Activated CD4-positive, alpha-beta T cell treated with anti-CD3 and anti-CD28 coated beads, Interleukin-2, Interleukin-4, amounts not matched to agents 100 ng/mL and 50 ng/mL, durations not matched to agents 16 hours and 8 hours (primary cell): Measurements from ENCODE around the gene TMOD4.

Source experiments
- DNase-seq: peaks from one replicate; pipeline ENCODE4 v3.0.0-alpha.2; 2020; ENCODE audit warnings: low spot score

The TMOD4 gene

DNA sequence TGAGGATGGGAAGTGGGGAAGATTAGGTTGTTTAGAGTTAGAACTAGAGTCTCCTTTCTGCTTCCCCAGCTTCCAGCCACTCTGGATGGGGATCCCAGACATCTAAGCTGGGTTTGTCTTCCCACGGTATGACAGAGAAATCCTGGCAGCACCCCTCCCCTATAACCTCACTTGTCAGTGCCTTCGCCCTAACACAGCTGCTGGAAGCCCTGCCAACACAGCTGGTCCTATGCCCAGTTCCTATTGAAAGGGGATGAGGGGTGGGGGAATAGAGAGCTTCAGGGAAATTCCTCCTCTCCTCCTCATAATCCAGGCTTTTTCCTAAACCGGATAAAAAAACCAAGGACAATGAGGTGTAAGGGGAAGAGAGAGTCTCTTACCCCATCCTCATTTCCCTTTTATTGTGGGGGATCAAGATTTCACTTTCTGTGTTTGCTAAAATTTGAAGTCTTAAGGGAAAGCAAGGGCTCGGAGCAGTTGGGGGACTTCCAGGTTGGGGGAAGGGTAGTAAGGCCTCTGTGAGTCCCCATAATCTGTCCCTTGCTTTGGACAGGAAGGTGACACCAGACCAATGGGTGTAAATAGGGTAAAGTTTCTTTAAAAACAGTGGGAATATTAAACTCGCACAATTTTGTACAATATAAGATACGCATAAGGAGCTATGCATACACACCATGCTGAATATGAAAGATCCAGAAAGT, 590 bp downstream of the TMOD4 start:
- no peak for DNase-seq

DNA sequence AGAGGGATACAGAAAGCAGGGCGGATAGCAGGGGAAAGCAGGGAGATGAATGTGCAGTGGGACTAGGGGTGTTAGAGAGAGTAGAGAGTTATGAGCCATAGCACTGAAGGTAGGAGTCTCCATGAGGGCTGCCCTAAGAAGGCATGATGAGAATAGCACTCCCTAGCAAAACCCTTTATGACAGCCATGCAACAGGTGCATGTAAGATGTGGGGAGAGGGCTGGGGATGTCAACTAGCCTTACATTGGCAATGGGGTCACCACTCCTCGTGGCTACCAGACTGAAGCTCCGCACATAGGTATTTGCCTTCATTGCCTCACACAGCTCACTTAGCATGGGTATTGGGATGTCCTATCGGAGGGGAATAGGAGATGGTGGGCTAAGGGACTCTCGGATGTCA, 4.6 kb downstream of the TMOD4 start:
- DNase-seq, result no peak

DNA sequence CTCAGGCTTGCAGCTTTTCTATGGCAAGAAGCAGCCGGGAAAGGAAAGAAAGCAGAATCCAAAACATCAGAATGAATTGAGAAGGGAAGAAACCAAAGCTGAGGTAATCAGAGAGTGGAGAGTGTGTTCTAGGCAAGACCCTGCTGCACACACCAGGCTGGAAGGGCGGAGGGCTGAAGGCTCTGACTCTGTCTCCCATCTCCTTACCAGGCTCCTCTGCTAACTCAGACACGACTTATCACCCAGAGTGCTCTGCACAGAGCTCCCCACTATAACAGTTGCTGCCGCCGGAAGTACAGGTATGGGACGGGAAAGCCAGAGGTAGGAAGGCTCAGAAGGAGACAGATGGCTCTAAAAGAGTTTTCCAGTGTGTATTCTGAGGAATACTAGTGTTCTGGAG, 8.7 kb downstream of the TMOD4 start:
- no peak for DNase-seq

DNA sequence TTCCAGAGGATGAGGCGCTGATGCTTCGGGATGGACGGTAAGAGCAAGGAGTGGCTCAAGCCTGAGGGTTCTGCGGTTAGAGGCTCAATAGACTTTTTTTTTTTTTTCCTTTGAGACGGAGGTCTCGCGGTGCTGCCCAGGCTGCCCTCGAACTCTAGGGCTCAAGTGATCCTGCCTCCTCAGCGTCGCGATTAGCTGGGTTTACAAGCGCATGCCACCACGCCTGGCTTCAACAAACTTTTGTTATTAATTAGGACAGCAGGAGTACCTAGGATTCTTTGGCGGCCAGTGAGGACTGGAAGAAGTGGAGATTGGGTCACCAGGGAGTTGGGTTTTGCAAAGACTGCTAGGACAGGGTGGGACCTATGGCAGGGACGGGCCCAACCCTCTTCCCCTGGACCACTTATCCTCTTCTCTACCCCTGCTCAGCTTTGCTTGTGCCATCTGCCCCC, 9.2 kb downstream of the TMOD4 start:
- DNase-seq, result no peak

DNA sequence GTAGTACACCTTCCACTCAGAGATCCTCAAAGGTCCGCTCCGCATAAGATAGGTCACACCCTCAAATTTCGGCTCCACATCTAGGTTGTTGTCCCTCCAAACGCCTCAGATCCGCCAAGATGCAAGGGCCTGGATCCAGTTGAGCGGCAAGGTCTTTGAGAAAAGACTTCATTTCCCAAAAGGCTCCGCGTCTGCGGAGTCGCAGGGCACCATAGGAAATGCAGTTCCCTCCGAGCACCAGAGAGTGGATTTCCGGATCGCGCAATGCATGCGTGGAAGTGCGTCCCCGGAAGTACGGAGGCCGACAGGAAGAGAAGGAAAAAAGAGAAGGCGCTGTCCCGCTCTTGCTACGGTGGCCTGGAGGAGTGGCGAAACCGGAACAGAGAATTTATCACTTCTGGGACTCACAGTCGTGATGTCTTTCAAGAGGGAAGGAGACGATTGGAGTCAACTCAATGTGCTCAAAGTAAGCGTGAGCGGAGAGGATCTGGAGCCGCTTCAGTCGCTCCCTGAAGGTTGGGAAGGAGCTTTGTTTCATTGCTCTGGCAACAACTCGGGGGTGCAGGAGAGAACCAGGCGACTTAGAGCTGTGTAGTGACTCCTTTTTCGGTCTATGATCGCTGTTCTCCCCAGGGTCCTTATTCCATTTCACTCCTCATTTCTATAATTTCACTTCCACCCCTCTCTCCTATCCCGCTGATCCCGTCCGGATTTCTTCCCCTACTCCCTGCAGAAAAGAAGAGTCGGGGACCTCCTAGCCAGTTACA, 9.9 kb downstream of the TMOD4 start, which contains the start of the genes LYSMD1 and SCNM1:
Gene LYSMD1 (minus strand): TSS at position 165 of the 767 bp plus-strand sequence. CDS start 644 bp downstream, outside the sequence.
Gene SCNM1 (plus strand): TSS at position 407 of the 767 bp plus-strand sequence. CDS start 9 bp downstream, at position 416.
- peak; percentile 98 for DNase-seq

DNA sequence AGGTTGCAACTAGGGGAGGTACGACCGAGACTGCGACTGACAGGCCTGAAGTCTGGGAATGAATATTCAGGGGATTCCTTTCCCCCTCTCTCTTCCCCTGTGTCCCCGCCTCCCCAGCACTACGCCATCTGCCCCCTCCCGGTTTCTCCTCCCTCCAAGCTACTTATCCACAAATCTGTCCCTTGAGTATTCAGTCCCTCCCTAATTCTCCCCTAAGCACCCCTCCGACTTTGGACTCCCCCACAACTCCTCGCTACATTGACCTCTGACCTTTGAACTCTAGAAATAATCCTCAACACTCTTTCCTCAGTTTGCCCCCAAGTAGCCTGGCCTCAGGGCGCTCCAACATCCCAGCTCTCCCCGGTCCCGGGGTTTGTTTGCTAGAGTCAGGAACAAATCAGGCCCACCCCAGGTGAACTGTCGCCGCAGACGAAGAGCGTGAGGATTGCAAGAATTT, 10.5 kb downstream of the TMOD4 start:
- DNase-seq, result no peak

DNA sequence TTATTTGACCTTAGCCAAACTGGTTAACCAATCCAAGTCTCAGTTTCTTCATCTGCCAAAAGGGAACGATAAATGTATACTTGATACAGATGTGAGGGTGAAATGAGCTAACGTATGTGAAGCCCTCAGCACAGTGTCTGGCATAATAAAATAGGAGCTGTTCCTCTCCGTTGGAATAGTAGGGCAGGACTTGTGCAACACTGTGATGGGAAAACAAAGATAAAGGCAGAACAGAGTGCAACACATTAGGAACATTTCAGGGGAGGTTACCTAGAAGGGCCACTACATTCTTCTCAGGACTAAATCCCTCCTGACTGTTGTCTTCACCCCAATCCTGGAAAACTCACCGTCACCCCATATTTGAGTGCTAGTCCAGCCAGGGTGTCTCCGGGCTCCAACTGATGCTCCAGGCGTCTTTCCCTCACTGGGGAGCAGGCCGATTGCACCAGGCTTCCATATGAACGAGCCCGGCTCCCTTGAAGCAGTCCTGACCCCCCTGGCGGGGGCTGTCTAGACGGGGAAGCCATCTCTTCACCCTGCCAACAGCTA, 11.0 kb downstream of the TMOD4 start:
- no peak for DNase-seq

DNA sequence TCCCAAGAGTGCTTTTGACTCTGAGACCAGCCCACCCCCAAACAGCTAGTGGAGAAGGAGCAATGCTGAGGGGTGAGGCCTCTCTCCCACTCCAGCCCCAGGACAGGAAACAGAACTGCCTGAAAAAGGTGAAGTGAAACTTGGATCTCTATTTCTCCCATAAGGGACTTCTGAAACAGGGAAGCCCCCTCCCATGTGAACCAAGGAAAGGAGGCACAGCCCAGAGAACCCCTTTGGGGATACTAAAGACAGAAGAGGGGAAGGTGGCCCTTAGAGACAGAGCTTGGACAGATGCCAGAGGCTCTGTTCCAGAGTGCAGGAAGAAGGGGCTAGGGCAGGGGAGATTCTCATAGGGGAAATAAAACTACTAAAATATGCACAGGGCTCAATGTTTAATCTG, 16.4 kb downstream of the TMOD4 start:
- DNase-seq, result no peak

DNA sequence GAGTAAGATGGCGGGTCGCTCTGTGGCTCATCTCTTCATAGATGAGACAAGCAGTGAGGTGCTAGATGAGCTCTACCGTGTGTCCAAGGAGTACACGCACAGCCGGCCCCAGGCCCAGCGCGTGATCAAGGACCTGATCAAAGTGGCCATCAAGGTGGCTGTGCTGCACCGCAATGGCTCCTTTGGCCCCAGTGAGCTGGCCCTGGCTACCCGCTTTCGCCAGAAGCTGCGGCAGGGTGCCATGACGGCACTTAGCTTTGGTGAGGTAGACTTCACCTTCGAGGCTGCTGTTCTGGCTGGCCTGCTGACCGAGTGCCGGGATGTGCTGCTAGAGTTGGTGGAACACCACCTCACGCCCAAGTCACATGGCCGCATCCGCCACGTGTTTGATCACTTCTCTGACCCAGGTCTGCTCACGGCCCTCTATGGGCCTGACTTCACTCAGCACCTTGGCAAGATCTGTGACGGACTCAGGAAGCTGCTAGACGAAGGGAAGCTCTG, 17.0 kb downstream of the TMOD4 start:
- no peak for DNase-seq

DNA sequence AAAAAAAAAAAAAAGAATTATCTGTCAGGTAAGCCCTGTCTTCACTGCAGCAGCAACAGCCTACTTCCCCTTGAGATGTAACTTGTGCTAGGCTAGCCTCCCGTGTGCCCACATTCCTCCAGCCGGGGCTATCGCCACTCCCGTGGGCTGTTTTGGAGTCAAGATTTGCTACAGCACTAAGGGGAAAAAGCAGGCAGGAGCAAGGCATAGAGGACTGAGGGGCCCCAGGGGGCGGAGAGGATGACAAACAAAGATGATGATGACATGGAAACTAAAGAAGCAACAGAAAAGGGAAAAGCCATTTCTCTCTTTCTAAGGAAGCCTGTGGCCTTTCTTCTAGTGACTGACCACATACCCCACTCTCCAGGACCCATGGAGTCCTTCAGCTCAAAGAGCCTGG, 17.5 kb downstream of the TMOD4 start:
- DNase-seq, result no peak

DNA sequence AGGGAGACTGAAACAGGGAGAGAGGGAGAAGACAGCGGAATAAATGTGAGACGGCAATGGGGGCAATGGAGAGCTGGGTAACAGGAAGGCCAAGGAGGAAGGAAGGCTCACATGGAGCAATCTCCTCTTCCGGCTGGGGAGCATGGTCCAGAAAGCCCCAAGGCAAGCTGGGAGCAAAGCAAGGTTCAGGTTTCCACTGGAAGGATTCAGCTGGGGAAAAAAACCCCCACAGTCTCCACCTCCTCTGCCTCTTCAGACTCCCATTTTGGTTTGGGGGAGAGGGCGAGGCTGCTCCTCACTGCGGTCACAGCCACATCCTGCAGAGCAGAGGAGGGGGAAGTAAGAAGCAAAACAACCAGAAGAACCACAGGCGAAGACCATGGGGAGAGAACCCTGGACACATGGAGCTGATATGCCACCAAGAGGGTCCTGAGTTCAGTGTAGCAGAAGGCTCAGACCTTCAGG, 18.7 kb downstream of the TMOD4 start:
- peak; percentile 70 for DNase-seq

DNA sequence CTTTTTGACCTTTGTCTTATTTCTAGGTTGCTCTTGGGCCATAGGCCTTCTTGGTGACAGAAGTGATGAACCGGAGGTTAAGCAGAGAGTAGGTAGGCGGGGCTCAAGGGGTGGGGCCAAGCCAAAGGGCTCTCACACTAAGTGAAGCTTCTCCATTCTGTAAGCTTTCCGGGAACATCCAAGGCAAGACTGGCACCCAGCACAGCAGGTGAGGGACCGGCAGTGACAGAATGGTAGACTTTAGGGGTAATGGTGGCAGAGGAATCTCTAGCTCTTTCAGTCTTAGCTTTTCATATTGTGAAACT, 19.3 kb downstream of the TMOD4 start, which contains the start of gene TNFAIP8L2:
Gene TNFAIP8L2 (plus strand): TSS at position 135 of the 305 bp plus-strand sequence. CDS start 2,049 bp downstream, outside the sequence.
- DNase-seq, result peak; percentile 76

DNA sequence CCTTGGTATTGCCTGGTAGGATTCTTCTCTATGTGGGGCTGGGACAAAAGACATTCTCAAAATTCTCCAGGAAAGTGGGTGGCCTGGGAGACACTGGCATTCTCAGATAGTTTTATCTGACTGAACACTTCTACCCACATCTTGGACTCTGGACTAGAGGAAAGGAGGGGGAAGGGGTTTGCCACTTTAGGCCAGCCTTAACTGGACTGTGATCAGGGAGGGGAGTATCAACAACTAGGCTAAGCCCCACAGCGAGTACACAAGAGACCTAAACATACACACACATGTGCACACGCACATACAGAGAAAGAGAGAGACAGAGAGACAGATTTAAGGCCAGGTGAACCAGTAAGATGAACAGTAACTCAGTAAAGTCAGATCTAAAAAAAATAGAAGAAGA, 28.1 kb downstream of the TMOD4 start:
- DNase-seq, result no peak

DNA sequence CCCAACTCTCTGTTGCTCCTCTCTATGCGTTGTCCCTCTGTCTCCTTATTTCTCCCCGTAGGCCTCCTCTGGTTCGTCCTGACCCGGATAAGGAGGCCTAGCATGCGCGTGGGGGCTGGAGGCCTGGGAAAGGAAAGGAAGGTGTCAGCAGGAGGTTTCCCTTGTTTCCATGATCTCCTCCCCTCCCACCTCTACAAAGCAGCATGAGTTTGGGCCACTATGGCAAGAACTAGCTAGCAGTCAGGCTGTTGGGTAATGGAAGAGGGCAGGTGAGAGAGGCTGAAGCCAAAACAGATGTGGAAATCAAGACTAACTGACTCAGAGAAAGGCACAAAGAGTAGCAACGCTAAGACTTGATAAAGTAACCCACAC, 28.7 kb downstream of the TMOD4 start:
- DNase-seq, result no peak

DNA sequence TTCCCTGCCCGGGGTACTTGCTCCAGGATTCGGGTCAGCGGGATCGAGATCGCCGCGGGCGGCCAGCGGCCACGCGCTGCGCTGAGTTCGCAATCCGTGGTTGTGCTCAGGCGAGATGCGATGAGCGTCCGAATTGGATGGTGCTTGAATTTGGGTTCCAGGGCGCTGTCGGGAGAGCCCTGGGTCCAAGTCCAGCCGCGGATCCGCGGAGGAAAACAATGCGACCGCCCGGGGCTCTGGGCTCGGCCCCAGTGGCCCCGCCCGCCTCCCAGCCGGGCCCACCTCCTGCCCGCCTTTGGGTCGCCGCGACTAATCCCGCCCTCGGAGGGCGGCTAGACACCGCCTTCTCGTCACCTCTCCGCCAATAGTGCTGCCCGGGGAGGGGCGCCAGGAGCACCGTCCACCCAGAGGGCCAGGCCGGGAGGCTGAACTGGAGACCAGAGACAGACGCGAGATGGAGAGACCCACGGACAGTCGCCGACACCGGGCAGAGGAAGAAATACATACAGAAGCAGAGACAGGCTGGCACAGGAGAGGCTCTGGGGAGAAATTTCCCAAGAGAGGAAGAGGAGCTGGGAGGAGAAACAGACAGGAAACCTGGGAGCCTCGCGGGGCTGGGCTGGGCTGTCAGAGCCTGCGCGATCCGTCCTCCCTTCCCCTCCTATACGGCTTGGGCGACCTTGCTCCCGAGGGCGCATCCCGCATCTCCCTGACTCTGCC, 29.2 kb downstream of the TMOD4 start, which contains the start of gene SEMA6C:
Gene SEMA6C (minus strand): TSS at position 220 of the 720 bp plus-strand sequence. CDS start 4,010 bp downstream, outside the sequence.
- peak; percentile 88 for DNase-seq

DNA sequence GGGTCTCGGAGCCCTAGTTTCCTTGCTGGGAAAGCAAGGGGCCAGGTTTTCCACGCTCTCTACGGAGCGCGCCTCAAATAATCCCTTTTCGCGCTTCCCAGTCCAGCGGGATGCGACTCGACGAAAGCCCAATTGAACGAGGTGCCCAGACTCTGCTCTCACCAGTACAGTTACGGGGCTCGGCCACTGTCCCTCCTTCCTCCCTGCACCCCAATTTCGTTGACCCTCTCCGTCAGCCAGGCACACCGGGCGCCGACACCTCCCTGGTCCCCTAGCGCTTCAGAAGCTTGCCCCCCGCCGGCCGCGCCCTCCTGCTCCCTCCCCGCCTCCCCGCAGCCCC, 29.7 kb downstream of the TMOD4 start:
- DNase-seq, result no peak

DNA sequence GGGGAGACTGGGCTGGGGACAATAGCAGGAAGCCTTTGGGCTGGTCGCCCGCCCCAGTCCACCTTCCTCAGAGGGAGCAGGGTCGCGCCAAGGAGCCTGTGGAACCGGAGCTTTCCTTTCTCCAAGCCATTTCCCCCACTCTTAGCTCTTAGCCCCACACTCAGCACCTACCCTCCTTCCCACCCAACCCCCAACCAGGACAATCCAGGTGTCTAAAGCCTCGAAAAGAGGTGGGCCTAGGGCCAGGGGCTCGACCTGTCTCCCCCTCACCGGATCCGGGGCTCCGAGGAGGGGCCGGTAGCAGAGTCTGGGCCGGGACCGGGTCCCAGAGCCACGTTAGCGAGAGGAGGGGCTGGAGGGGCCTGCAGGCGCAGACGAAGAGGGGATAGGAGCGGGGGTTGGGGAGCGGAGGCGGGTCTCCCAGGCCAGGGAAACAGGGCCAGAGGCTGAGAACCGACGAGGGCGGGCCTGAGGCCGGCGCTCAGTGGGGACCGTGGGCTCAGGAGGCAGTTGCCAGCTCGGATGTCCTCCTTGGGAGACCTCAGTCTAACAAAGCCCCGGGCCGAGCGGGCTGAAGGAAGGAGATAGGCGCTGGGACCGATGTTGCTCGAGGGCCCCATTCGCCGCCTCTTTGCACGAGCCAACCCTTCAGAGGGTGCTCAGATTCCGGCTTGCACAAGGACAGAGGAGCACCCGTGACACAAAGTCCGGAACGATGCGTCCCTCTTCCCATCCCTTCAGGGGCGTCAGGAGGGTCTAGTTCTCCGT, 30.3 kb downstream of the TMOD4 start:
- DNase-seq, result no peak

DNA sequence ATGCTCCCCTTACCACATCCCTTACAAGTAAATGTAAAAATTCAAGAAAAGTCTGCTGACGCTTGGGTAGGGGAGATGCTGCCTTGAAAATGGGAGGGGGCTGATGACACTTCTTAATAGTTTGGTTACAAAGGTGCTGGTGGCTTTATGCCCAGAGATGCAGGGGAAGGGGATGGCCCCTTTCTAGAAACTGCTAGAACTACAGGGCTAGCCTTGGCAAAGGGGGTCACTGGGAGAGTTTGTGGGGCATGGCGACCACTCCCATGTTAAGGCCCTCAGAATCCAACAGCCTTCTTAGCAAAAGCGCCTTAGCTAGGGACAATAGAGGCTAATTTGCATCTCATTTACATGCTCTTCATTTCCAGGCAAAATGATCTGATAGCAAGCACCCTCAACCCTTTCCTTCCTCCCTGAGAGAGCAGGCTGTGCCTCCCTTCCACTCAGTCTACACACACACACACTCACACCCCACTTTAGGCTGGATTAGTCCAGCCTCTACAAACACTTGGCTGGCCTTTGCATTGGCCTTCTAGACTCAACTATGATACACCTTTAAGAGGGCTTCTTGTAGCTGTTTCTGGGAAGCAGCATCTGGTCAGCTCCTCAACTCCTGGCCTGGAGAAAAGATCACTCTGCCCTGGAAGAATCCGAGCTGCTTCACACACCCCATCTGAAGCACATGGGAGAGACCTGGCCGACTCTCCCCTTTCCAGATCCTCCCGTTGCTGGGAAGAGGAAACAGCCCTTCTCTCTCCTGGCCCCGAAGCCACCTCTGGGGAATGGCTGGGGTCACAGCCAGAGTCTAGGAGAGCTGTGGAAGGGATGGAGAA, 31.1 kb downstream of the TMOD4 start:
- no peak for DNase-seq

DNA sequence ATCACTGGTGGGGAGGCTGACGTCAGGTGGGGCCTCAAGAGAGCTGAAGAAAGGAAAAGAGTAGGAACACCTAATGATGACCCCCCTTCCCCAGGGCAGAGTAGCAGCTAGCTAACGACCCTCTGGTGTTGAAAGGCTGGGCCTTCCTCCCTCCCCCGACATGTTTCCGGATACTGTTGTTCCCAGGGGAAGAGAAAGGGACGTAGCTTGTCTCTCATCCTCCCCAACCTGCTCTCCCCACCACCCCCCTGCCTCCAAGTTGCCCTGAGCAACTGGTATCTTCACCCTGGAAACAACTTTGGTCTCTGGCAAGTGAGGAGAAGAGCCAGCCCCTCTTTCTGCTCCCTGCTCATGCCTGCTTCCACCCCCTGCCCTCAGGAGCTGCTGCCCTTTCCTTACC, 31.8 kb downstream of the TMOD4 start:
- no peak for DNase-seq

DNA sequence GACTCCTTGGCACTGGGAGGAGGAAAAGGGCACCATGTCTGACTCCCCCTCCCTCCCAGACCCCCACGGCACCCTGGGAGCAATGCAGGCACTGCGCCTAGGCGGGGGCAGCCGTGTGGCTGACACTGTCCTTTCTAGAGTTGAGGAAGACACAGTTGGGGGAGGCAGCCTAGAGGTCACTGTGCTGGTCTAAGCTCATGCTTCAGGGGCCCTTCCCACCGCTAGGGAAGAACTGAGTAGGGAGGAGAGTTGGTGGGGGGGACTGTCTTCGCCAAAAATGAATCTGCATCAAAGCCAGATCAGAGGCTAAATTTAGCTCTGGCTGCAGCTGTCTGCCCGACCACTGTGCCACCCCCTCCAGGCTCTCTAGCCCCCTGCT, 32.7 kb downstream of the TMOD4 start:
- no peak for DNase-seq
